ENCODE results near the gene SOX12.

DNA sequence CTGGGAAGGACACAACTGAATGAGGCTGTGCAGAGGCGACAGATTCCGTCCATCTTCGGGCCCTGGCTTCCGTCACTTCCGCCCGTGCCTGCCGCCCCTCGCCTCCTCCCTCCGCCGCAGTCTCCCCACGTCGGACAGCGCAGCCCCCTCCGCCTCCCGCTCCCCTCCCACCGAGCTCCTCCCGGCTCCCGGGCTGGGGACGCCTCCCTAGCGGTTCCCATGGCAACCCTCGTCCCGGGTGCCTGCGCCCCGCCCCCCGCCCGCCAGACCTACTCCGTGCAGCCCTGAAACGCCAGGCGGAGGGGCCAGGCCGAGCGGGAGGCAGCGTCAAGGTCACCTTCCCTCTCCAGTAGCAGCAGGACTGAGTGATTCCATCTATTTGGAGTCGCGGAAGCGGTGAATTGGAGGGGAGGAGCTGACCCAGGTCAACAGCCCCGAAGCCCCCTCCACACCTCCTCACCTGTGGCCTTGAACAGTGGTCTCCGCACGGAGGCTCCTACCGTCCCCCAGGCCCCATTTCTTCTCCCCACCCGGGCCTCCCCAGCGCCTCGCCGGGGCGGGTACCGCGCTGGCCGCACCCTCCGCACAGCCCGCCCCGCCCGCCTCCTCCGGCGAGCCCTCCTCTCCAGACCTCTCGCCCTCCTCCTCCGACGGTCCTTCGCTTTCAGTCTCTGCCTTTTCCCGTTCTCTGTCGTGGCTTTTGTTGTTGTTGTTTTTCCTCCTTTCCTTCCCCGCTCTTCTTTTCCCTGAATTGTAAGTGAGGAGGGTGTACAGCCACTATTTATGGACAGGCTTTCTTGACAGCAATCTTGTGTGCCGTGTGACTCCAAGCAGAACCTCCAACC lies 22.5 kb downstream of the SOX12 start:
- TF ChIP-seq, protein P1, sequence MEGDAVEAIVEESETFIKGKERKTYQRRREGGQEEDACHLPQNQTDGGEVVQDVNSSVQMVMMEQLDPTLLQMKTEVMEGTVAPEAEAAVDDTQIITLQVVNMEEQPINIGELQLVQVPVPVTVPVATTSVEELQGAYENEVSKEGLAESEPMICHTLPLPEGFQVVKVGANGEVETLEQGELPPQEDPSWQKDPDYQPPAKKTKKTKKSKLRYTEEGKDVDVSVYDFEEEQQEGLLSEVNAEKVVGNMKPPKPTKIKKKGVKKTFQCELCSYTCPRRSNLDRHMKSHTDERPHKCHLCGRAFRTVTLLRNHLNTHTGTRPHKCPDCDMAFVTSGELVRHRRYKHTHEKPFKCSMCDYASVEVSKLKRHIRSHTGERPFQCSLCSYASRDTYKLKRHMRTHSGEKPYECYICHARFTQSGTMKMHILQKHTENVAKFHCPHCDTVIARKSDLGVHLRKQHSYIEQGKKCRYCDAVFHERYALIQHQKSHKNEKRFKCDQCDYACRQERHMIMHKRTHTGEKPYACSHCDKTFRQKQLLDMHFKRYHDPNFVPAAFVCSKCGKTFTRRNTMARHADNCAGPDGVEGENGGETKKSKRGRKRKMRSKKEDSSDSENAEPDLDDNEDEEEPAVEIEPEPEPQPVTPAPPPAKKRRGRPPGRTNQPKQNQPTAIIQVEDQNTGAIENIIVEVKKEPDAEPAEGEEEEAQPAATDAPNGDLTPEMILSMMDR (IDR thresholded peaks at IDR 0.05; ENCODE audit: poor library complexity) = no peak
- TF ChIP-seq EZH2phosphoT487 (IDR thresholded peaks at IDR 0.05; ENCODE audit: low read depth, severe bottlenecking, unreplicated experiment) = no peak

Measured in hepatocyte (in vitro differentiated cells).